Rectal smooth muscle tissue (tissue), 1 donor: ENCODE results near the gene OGFOD3.
"Not testable (repeated sequence)": the region's sequence is repeated elsewhere in the genome, so short reads cannot be mapped to it uniquely, and the experiment has no call there.

Experiments
- H3K27ac ChIP-seq: one replicate; pipeline ENCODE4 v1.7.0; 2013; ENCODE audit warnings: low read depth, low read length, inconsistent platforms
- H3K27me3 ChIP-seq: one replicate; pipeline ENCODE4 v1.7.0; 2013; ENCODE audit warnings: low read length; ENCODE audit not compliant: control insufficient read depth, insufficient read depth
- H3K36me3 ChIP-seq: one replicate; pipeline ENCODE4 v1.7.0; 2013; ENCODE audit warnings: low read length; ENCODE audit not compliant: control insufficient read depth, insufficient read depth
- H3K4me1 ChIP-seq: one replicate; pipeline ENCODE4 v1.7.0; 2013; ENCODE audit warnings: low read length; ENCODE audit not compliant: control insufficient read depth, insufficient read depth
- H3K4me3 ChIP-seq: one replicate; pipeline ENCODE4 v1.7.0; 2013; ENCODE audit warnings: low read length
- H3K9ac ChIP-seq: one replicate; pipeline ENCODE4 v1.7.0; 2013; ENCODE audit warnings: low read length

OGFOD3 gene

GRCh38 chr17:82385559-82386254 lies 32.7 kb downstream of the OGFOD3 start:
- peaks cover 32% of the 10 kb centered on the region for H3K27me3 ChIP-seq

GRCh38 chr17:82384730-82385481 lies 33.5 kb downstream of the OGFOD3 start:
- Histone ChIP-seq H3K27ac (no peak overlapping the region), H3K4me3 (no peak overlapping the region), H3K36me3 (no peaks in the 10 kb centered on the region), H3K27me3 (peaks cover 32% of the 10 kb centered on the region), H3K9ac (no peak overlapping the region), H3K4me1 (no peaks in the 10 kb centered on the region)

More at GRCh38 chr17:82385559-82386254, 32.7 kb downstream of the OGFOD3 start:
- Histone ChIP-seq H3K9ac (no peak overlapping the region), H3K4me1 (no peaks in the 10 kb centered on the region), H3K36me3 (no peaks in the 10 kb centered on the region), H3K4me3 (no peak overlapping the region), H3K27ac (no peak overlapping the region)

GRCh38 chr17:82384051-82384729 lies 34.2 kb downstream of the OGFOD3 start:
- Histone ChIP-seq H3K27me3 (peaks cover 32% of the 10 kb centered on the region), H3K4me1 (no peaks in the 10 kb centered on the region), H3K9ac (no peak overlapping the region), H3K36me3 (no peaks in the 10 kb centered on the region), H3K27ac (no peak overlapping the region), H3K4me3 (no peak overlapping the region)

- Histone ChIP-seq H3K4me1 (no peaks in the 10 kb centered on the region), H3K36me3 (no peaks in the 10 kb centered on the region), H3K27me3 (peaks cover 38% of the 10 kb centered on the region), H3K27ac (no peak overlapping the region), H3K4me3 (no peak overlapping the region), H3K9ac (no peak overlapping the region)
Measured at GRCh38 chr17:82383411-82383810, 35.0 kb downstream of the OGFOD3 start.

GRCh38 chr17:82382933-82383255 lies 35.5 kb downstream of the OGFOD3 start:
- H3K4me1 ChIP-seq, result no peaks in the 10 kb centered on the region
- H3K27ac ChIP-seq, result no peak overlapping the region
- H3K9ac ChIP-seq, result no peak overlapping the region
- peaks cover 38% of the 10 kb centered on the region for H3K27me3 ChIP-seq
- no peaks in the 10 kb centered on the region for H3K36me3 ChIP-seq
- no peak overlapping the region for H3K4me3 ChIP-seq

- H3K27me3 ChIP-seq, result peaks cover 37% of the 10 kb centered on the region
- not testable (repeated sequence) for H3K9ac ChIP-seq, H3K4me3 ChIP-seq, H3K27ac ChIP-seq, H3K36me3 ChIP-seq, H3K4me1 ChIP-seq
Measured at GRCh38 chr17:82382220-82382932, 36.0 kb downstream of the OGFOD3 start.

- not testable (repeated sequence) for H3K4me3 ChIP-seq, H3K36me3 ChIP-seq, H3K9ac ChIP-seq, H3K27ac ChIP-seq, H3K4me1 ChIP-seq
- H3K27me3 ChIP-seq, result peaks cover 29% of the 10 kb centered on the region
Measured at GRCh38 chr17:82381703-82382009, 36.7 kb downstream of the OGFOD3 start.

- Histone ChIP-seq H3K9ac (no peak overlapping the region), H3K36me3 (no peaks in the 10 kb centered on the region), H3K4me3 (no peak overlapping the region), H3K27ac (no peak overlapping the region), H3K4me1 (no peaks in the 10 kb centered on the region), H3K27me3 (peaks cover 28% of the 10 kb centered on the region)
Measured at GRCh38 chr17:82380860-82381702, 37.3 kb downstream of the OGFOD3 start.

- H3K4me3 ChIP-seq, result no peak overlapping the region
- no peak overlapping the region for H3K27ac ChIP-seq
- H3K27me3 ChIP-seq, result peaks cover 16% of the 10 kb centered on the region
- no peaks in the 10 kb centered on the region for H3K4me1 ChIP-seq
- no peak overlapping the region for H3K9ac ChIP-seq
- H3K36me3 ChIP-seq, result no peaks in the 10 kb centered on the region
Measured at GRCh38 chr17:82378741-82379021, 39.7 kb downstream of the OGFOD3 start.

- Histone ChIP-seq H3K27ac (no peak overlapping the region), H3K4me1 (no peaks in the 10 kb centered on the region), H3K36me3 (no peaks in the 10 kb centered on the region), H3K27me3 (peaks cover 15% of the 10 kb centered on the region), H3K4me3 (no peak overlapping the region), H3K9ac (no peak overlapping the region)
Measured at GRCh38 chr17:82377924-82378740, 40.3 kb downstream of the OGFOD3 start.

GRCh38 chr17:82377294-82377693 lies 41.1 kb downstream of the OGFOD3 start:
- not testable (repeated sequence) for H3K9ac ChIP-seq, H3K36me3 ChIP-seq, H3K4me1 ChIP-seq, H3K4me3 ChIP-seq, H3K27ac ChIP-seq
- H3K27me3 ChIP-seq, result peaks cover 15% of the 10 kb centered on the region
